Measurements from ENCODE around the gene TH. TPM values are rescaled to one million over a fixed set of nuclear protein-coding genes. Genes with fewer than 3 reads are reported as not detected.

Gene TH
- total RNA-seq, 1 experiment from 2014 or later: not detected

DNA sequence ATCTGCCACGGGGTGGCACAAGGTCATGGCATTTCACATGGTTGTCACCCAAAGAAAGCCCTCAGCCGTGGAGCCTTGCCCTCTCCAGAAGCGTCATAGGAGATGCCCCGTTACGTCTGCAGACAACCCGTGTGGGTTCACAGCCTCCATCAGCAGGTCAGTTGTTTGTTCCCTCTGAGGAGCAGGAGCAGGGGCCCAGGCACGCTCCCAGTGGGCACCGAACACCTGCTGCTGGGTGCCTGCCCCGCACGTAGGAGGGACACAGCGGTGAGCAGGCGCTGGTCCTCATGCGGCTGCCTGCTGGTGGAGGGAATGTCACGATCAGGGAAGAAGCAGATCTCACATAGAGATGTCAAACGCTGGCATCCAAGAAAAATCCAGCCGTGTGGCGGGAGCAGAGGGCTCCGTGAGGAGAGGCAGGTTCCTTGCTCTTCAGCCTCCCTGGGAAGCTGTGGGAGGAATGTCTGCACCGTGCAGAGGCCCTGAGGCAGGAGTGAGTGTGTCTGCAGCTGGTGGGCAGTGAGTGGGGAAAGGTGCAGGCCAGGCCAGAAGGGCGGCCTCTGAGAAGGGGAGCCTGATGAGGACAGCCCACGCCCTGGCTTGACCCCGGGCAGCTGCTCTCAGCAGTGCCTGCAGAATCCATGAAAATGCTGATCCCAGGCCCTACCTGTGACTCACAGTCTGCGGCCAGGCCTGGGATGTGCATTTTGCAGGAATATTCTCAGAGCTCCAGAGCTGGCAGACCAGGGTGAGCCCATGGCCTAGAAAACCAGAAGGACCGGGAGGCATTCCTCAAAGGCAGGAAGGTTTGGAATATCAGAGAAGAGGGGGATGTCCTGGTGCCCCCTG is 36.4 kb upstream of the TH start:
- CTCF ChIA-PET: interaction anchor here (0.6 to 1.0 kb wide), 2 partner anchors 10 to 319 kb away, joined by 3 read pairs; no protein-coding TSS in a partner anchor
- DNase-seq (ENCODE audit: low read depth, low spot score) (no peak), ATAC-seq (no peak)
- Histone ChIP-seq H3K27me3 (ENCODE audit: control insufficient read depth, insufficient read depth, low read length) (no peaks in the 10 kb centered on the region), H3K4me3 (ENCODE audit: low read depth in 2 of 2, low read length in 2 of 2) (no peak overlapping the region), H3K36me3 (ENCODE audit: control insufficient read depth, insufficient read depth, low read length) (no peaks in the 10 kb centered on the region), H3K4me1 (ENCODE audit: control insufficient read depth, insufficient read depth, low read length) (no peaks in the 10 kb centered on the region), H3K27ac (ENCODE audit: low read length) (no peak overlapping the region), H3K9me3 (ENCODE audit: control insufficient read depth, insufficient read depth, low read depth, low read length) (no peaks in the 10 kb centered on the region)
- TF ChIP-seq REST (IDR thresholded peaks at IDR 0.05; ENCODE audit: insufficient read depth in 1 of 2, low read depth in 2 of 2, low read length in 1 of 2) (no peak), POLR2AphosphoS5 (IDR thresholded peaks at IDR 0.05; ENCODE audit: low read depth, low read length) (no peak), SIN3A (IDR thresholded peaks at IDR 0.05; ENCODE audit: borderline replicate concordance, insufficient read depth, low read depth, low read length) (no peak), TCF7L2 (IDR thresholded peaks at IDR 0.05; ENCODE audit: low read depth, low read length) (no peak), CTCF (IDR thresholded peaks at IDR 0.05) (no peak)
- in situ Hi-C loops (cut with HindIII; ENCODE audit: low pct_unique_long_range_greater_than_20kb, low sequenced_read_pairs): no loop called here
- intact Hi-C loops (cut with micrococcal nuclease; ENCODE audit: unreplicated experiment): no loop called here
- POLR2A ChIA-PET: no interaction called here
- no TSS peak for BruUV-seq (replicated peaks)

GRCh38 chr11:2207212-2207611 is 35.6 kb upstream of the TH start:
- CTCF ChIA-PET: interaction anchor here (0.9 kb wide), 1 partner anchor 9 kb away, joined by 3 read pairs; no protein-coding TSS in a partner anchor
- ATAC-seq: no peak
- no peaks in the 10 kb centered on the region for H3K9me3 ChIP-seq (ENCODE audit: control insufficient read depth, insufficient read depth, low read depth, low read length)
- no peak overlapping the region for H3K4me3 ChIP-seq (ENCODE audit: low read depth in 2 of 2, low read length in 2 of 2)
- H3K27me3 ChIP-seq (ENCODE audit: control insufficient read depth, insufficient read depth, low read length): no peaks in the 10 kb centered on the region
- BruUV-seq (replicated peaks): no TSS peak
- in situ Hi-C loops (cut with HindIII; ENCODE audit: low pct_unique_long_range_greater_than_20kb, low sequenced_read_pairs) (no loop called here), intact Hi-C loops (cut with micrococcal nuclease; ENCODE audit: unreplicated experiment) (no loop called here)
- H3K27ac ChIP-seq (ENCODE audit: low read length): no peak overlapping the region
- H3K4me1 ChIP-seq (ENCODE audit: control insufficient read depth, insufficient read depth, low read length): no peaks in the 10 kb centered on the region
- no peak for DNase-seq (ENCODE audit: low read depth, low spot score)
- no peak for TF ChIP-seq REST (IDR thresholded peaks at IDR 0.05; ENCODE audit: insufficient read depth in 1 of 2, low read depth in 2 of 2, low read length in 1 of 2)
- no peak for TF ChIP-seq TCF7L2 (IDR thresholded peaks at IDR 0.05; ENCODE audit: low read depth, low read length)
- no peak for TF ChIP-seq SIN3A (IDR thresholded peaks at IDR 0.05; ENCODE audit: borderline replicate concordance, insufficient read depth, low read depth, low read length)
- TF ChIP-seq POLR2AphosphoS5 (IDR thresholded peaks at IDR 0.05; ENCODE audit: low read depth, low read length): no peak
- no peak for TF ChIP-seq CTCF (IDR thresholded peaks at IDR 0.05)
- H3K36me3 ChIP-seq (ENCODE audit: control insufficient read depth, insufficient read depth, low read length): no peaks in the 10 kb centered on the region
- POLR2A ChIA-PET: no interaction called here

Data from Panc1 (cell line).